ENCODE data around the gene SVEP1.

Gene SVEP1

DNA sequence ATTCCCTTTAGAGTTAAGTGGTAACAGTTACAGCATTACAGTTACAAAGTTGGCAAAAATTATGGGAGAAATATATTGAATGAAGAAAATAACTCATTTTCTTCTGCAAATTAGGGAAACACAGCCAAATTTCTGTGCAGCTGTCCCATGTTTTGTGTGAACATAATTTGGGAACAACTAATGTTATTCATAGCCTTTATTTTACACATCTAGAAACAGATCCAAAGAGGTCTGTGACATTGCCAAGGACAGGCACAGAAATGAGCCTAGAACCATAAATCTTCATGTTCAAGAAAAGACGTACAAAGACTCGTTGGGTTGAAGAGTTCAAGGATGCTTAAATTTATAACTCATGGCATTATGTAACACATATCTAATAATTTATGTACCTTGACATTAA is 127.8 kb downstream of the SVEP1 start:
- TF ChIP-seq, protein P1, sequence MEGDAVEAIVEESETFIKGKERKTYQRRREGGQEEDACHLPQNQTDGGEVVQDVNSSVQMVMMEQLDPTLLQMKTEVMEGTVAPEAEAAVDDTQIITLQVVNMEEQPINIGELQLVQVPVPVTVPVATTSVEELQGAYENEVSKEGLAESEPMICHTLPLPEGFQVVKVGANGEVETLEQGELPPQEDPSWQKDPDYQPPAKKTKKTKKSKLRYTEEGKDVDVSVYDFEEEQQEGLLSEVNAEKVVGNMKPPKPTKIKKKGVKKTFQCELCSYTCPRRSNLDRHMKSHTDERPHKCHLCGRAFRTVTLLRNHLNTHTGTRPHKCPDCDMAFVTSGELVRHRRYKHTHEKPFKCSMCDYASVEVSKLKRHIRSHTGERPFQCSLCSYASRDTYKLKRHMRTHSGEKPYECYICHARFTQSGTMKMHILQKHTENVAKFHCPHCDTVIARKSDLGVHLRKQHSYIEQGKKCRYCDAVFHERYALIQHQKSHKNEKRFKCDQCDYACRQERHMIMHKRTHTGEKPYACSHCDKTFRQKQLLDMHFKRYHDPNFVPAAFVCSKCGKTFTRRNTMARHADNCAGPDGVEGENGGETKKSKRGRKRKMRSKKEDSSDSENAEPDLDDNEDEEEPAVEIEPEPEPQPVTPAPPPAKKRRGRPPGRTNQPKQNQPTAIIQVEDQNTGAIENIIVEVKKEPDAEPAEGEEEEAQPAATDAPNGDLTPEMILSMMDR (IDR thresholded peaks at IDR 0.05): no peak
- TF ChIP-seq ZFX (IDR thresholded peaks at IDR 0.05; ENCODE audit: borderline replicate concordance): no peak
- H3K27ac ChIP-seq: no peak overlapping the region

DNA sequence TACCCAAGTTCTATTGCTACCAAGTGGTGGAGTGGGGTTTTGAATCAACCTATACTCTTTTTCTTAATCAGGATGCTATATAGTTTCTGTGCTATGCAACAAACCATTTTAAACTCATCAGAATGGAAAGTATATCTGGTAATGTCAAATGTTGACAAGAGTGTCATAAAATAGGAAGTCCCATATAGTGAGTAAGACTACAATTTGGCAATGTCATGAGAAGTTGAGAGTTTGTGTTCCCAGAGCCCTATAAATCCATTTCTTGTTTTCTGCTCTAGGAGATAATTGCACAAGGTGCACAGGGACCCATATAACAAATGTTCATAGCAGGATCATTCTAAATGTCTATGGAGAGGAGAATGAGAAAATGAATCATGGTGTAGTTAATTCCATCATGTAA is 132.1 kb downstream of the SVEP1 start:
- TF ChIP-seq ZFX (IDR thresholded peaks at IDR 0.05; ENCODE audit: borderline replicate concordance): no peak
- TF ChIP-seq, protein P1 (IDR thresholded peaks at IDR 0.05): no peak
- no peak overlapping the region for H3K27ac ChIP-seq

DNA sequence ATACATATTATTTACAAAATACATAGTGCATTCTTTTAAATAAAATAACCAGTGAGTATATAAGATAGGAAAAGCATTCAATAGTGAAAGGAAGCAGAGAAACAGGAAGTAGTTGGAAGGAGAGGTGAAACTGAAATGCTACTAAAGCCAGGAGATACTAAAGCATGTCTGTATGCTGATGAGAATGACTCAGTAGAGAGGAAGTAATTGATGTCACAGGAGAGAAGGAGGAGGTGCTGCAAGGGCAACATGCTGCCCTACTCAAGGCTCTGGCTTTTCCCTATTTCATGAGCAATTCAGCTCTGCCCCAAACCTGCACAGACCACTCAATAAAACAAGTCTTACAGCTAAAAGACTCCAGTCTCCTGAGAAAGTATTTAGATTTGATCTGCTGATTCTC is 133.4 kb downstream of the SVEP1 start:
- no peak overlapping the region for H3K27ac ChIP-seq
- TF ChIP-seq, protein P1 (IDR thresholded peaks at IDR 0.05): no peak
- TF ChIP-seq ZFX (IDR thresholded peaks at IDR 0.05; ENCODE audit: borderline replicate concordance): no peak

DNA sequence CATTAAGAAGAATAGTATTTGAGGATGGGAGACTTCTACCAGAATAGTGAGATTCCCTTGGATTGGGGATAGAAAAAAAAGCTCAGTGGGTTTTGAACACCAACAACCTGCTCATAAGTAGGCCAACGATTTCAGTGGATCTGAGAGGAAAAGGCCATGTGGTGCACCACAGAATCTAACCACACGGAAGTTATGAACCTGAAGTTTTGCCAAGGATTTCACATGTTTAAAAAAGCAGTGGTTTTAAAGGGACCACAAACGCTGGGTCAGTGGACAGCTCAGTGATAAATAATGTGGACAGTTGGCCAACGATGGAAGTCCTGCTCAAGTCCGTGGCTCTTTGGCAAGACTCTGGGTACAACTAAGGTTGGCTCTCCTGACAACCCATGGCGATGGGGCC is 134.6 kb downstream of the SVEP1 start:
- TF ChIP-seq, protein P1 (IDR thresholded peaks at IDR 0.05): no peak
- TF ChIP-seq ZFX (IDR thresholded peaks at IDR 0.05; ENCODE audit: borderline replicate concordance): no peak
- H3K27ac ChIP-seq: no peak overlapping the region

DNA sequence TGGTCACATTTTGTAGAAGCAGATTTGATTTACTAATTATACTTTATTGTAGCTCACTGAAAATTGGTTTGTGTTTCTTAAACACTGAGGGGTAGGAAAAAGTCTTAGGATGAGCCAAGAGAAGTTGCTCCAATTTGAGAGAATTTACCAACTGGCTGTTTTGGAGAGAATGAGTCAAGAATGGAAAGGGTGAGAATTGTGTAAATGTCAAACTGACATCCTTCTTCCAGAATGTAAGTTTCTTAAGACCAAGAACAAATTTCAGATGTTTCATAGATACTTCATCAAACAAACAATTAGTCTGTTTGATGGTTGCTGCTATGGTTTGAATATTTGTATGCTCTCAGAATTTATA is 135.7 kb downstream of the SVEP1 start:
- TF ChIP-seq, protein P1 (IDR thresholded peaks at IDR 0.05): no peak
- no peak for TF ChIP-seq ZFX (IDR thresholded peaks at IDR 0.05; ENCODE audit: borderline replicate concordance)
- H3K27ac ChIP-seq: no peak overlapping the region

DNA sequence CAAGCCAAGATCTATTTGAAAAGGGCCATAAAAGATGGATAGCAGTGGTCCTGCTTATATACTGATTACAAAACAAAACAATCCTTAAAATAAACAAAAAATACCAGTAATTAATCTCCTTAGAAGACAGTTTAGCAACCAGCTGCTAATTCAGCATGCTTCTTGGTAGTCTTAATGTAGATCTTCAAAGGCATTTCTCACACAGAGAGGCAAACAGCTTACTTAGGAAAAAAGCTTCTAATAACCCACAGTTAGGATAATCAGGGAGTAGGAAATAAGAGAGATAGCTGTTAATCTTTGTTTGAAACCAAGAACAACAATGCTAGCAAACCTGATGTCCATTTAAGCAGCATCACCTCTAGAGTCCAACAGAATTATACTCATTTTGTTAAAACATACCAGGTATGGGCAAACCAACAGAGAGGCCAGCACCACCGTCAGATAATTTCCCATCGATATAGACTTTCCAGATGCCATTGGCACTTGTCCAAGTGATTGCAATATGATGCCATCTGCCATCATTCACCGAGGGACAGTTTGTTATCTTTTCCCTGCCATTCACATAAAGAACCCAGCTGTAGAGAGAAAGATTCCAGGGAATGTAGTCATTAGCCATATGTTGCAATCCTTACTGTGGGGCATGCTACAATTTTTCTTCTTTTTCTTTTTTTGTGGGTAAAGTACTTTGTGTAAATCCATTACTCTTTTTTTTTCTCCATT is 136.2 kb downstream of the SVEP1 start:
- H3K27ac ChIP-seq: no peak overlapping the region

DNA sequence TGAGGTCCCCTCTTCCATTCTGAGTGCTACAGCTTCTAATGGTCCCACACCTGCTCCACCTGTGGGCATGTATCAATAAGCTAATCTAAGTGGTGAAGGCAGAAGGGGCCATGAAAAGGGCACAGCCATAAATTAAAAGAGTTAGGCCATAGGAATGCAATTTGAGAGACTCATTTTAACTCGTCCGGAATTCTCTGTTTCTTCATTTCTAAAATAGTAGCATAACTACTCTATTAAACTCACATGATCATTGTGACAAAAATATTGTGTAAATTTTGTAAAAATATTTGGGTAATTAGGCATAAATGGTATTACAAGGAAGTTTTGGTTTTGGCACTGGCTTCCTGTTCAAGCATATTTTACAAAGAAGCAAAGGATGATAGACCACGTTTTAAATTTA is 138.7 kb downstream of the SVEP1 start:
- no peak overlapping the region for H3K27ac ChIP-seq
- TF ChIP-seq ZFX (IDR thresholded peaks at IDR 0.05; ENCODE audit: borderline replicate concordance): no peak
- TF ChIP-seq, protein P1 (IDR thresholded peaks at IDR 0.05): no peak

More for the DNA sequence above, 136.2 kb downstream of the SVEP1 start:
- TF ChIP-seq ZFX (IDR thresholded peaks at IDR 0.05; ENCODE audit: borderline replicate concordance): no peak
- TF ChIP-seq, protein P1 (IDR thresholded peaks at IDR 0.05): no peak

Measured in 22Rv1 (cell line).